ENCODE data around the gene PREP.

PREP gene

DNA sequence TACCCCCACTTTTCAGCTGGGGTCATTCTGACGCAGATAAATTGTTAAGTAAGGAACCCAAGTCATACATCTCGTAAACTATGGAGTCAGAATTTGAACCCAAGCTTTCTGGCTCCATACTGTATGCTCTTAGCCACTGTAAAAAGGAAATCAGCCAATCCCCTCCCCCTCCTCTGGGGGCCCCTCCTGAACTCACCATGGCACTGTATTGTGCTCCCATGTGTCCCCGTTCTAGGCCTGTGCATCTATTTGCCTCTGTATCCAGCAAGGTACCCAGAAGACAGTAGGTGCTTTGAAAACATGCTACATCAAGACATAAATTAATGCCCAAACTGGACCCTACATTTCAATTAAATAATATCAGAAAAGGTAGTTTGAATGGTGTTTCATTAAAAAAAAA, 98.5 kb downstream of the PREP start:
- no peak for DNase-seq

DNA sequence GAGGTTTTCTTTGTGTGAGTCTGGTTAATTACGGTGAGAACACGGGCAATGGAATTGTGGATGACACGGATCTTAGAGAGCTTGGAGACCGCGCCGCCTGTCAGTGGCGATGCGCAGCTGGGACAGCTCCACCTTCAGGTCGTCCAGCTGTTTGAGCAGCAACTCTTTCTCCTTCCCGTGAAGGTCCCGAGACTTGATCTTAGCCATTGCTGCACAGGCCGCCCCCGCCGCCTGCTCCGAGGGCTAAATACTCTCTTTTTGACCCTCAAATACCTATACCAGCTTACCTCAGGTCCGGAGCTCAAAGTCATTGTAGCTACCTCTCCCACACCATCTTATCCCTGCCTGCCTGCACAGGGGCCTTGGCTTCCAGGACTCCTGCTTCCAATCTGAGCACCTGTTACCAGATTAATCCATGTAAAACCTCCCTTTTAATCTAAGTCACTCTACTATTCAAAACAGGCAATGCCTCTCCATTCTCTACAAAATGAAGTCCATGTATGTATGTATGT, 100.2 kb downstream of the PREP start:
- DNase-seq: no peak

DNA sequence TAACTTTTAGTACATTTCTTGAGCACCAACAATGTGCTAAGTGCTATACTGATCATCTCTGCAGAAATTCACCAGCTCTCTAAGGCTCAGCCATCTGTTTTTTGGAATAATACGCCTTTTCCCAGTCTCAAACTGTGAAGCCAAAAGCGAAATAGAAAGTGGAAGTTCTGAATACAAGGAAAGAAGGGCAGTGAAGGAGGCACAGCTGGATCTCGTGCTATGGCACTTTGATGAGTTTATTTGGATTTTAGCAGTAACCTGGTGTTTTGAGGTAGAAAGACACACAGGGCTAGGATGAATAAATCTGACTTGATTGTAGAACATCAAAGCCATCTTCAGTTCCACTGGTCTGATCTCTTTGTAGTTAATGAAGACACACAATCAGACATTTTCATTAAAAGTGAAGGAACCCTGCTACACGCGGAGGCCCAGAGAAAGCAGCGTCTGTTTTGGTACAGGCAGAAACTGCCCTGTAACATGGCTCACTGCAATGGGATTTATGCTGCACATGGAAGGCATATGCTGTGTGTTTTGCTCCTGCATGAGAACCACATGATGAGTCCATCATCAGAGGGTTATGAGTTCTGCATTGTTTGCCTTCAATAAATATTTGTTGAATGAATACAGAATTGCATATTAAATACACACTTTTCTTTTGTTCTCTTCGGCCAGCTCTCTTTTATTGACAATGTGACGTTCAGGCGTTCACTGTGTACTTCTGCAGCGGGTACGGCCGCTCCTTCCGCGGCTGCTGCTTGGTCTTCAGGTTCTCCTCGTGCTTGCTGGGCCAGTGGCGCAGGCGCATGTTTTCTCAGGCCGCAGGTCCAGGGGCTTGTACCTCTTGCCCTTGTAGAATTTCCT, 100.9 kb downstream of the PREP start:
- no peak for DNase-seq

DNA sequence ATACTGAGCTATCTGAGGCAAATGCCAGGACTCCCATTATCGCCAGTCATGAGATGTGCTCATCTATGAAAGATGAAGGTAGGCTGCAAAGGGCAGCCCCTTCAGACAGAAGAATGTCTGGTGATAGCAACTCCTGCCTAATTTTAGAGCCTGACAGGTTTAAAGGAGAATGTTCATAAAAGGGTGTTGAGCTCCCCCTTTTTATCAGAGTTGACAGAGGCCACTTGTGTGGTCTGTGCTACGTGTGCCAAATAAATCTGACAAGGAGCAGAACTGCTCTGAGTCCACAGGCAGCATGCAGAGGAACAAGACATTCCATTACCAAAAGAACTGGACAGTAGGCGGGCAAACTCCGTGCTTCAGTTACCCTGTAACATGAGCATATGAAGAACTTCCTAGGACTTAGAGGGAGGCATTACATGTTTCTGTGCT, 101.8 kb downstream of the PREP start:
- DNase-seq: no peak

DNA sequence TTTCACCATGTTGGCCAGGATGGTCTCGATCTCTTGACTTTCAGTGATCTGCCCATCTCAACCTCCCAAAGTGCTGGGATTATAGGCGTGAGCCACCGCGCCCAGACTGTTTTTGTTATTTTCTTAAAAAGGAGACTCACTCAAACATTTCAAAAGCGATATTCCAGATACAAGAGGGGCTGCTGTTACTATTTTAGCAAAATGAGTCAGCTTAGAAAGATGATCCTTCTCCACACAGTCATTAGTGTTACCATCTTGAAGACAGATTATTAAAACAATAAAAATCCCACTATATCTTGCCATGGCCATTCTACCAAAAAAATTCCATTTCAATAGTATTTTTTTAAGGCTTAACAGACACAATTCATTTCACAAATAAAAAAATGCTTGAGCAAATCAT, 102.8 kb downstream of the PREP start:
- no peak for DNase-seq

DNA sequence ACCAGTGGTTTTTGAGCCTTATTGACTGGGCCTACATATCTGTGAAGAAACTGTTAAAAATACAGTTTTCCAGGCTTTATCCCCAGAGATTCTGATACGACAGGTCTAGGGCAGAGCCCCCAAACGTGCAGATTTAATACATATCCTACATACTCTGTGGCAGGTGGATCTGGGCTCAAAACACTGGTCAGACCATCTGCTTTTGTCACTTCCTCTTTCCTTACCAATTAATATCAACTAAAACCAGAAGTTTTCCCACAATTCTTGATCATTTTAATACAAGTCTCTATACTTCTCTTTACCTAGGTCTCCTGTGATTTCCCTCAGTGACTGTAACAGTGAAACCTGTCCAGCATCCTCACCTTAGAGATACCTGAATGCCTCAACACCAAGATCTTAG, 108.8 kb downstream of the PREP start:
- no peak for DNase-seq

DNA sequence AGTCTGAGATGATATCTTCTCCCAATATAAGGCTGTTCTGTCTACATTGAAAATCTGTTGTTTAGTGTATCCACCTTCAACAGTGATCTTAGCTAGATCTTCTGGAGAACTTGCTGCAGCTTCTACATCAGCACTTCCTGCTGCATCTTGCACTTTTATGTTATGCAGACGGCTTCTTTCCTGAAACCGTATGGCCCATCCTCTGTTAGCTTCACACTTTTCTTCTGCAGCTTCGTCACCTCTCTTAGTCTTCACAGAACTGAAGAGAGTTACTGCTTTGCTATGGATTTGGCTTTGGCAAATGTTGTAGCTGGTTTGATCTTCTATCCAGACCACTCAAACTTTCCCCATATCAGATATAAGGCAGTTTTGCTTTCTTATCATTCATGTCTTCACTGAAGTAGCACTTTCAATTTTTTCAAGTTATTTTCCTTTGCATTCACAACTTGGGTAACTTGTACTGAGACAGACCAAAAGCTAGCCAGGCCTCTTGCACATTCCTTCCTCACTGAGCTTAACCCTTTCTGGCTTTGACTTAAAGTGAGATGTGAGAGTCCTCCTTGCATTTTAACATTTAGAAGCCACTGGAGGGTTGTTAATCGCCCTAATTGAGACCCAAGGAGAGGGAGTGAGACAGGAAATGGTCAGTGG, 110.1 kb downstream of the PREP start:
- DNase-seq: no peak

DNA sequence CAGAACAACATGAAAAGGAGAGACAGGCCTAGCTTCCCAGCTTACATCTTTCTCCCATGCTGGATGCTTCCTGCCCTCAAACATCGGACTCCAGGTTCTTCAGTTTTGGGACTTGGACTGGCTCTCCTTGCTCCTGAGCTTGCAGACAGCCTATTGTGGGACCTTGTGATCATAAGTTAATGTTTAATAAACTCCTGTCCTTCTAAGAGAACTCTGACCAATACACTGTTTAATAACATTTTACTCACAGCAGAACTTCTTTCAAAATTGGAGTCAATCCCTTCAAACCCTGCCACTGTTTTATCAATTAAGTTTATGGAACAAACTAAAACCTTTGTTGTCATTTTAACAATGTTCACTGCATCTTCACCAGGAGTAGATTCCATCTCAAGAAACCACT, 111.4 kb downstream of the PREP start:
- no peak for DNase-seq

DNA sequence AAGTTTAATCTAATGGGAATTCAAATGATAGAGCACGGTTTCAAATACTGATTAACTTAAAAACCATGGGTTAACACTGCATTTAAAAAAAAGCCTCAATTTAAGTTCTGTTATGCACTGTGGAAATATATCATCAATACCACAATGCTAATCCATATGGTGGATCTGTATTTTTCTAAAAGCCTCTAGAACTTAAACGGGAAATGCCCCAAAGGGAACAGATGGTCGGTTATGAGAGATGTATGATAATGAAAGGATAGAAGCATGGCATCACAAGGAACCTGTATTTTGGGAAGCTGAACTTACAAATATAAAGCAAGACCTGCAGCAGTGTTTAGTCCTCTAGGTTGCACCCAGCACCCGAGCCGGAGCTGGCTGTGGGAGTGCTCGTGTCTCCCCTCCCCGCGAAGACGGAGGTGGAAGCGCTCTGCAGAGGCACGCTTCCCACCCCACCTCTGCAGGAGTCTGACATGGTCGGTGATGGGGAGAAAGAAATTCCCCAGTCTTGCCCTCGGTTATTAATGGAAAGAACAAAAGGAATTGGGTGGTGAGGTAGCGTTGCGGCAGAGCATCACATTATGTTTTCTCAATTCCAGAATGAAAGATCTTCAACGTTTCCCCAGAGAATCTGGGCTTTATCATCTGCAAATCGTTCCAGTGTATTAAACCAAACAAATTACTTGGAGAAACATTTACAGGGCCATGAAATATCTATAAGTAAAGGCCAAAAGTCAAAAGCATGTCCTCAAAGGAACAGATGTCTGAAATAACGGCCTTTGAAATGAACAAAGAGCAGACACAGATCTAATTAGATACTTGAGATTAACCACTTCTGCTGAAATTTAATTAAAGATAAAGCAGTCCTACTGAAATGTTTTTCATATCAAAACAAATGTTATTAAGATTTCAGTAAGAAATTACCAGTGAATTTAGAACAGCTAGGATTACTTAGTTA, 120.0 kb downstream of the PREP start:
- DNase-seq: no peak

DNA sequence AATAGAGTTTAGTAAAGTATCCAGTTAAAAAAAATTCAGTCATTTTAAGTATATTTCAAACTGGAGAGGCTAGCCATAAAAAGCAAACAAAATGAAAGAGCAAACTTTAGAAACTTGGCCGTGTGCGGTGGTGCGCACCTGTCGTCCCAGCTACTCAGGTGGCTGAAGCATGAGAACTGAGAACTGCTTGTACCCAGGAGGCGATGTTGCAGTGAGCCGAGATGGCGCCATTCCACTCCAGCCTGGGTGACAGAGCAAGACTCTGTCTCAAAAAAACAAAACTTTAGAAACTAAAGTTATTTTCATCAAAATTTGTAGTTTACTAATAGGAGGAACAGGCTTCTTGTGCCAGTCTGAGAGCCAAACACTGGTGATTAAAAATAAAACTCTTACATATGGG, 122.8 kb downstream of the PREP start:
- DNase-seq: no peak

DNA sequence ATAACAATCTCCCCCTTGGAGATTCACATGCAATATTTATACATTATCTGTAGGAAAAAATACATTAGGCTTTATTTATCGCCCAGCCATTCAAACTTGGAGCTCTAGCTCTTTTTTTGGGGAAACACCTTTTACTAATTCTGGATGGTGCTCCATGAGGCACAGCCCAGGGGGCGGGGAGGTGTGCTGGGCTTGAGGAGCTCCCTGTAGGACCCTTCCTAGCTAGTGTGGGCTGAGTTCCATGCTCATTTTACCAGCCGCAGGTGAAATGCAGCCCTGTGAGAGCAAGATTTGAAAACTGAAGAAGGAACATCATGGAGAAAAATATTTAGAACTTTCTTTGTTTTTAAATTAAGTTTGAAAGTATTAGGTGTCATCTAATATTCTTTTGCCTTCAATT, 123.4 kb downstream of the PREP start:
- no peak for DNase-seq

DNA sequence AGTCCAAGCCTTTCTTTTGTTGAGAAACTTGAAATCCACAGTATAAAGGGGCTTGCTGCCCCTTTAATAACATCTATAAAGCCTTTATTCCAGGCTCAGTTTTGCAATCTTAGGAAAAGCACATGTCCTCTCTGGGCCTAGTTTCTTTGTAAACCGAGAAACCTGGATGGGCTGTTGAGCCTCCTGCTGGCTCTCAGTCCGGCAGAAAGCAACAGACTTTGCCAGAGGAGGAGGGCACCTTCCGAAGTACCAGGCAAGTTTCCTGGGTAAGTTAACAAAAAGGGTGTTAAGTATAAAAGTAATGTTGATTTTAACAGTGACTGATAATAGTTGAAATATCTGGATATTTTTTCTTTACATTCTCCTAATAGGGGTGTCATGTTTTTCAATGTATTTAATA, 124.1 kb downstream of the PREP start:
- DNase-seq: no peak

DNA sequence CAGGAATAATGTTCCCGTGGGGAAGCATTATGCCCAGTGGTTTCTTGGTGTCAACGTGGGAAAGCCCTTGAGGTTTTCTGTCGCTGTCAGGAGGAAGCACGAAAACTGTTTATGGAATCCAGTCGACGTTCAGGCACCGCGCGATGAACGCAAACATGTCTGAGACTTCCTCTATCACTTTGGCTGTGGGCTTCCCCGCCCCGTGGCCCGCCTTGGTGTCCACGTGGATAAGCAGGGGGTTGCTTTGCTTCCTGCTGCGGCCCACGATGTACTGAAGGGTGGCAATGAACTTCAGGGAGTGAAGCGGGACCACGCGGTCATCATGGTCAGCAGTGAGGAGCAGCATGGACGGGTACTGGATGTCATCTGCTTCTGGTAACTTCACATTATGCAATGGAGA, 124.8 kb downstream of the PREP start:
- no peak for DNase-seq

DNA sequence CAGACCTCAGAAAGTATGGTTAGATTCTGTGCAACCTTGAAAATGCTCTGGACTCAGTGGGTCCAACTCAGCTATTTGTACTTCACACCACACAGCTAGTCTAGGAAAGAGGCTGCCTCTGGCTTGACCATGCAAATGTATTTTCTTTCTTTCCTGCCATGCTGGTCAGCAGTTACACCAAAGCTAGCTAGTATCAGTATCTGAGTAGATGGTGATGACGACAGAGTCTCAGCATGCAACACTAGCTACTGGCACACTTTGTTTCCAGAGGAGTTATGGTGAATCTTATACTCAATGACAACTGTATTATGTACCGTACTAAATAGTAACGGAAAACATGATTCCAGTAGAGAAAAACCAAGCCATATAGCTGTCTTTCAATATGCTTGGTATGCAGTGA, 126.5 kb downstream of the PREP start:
- DNase-seq: no peak

DNA sequence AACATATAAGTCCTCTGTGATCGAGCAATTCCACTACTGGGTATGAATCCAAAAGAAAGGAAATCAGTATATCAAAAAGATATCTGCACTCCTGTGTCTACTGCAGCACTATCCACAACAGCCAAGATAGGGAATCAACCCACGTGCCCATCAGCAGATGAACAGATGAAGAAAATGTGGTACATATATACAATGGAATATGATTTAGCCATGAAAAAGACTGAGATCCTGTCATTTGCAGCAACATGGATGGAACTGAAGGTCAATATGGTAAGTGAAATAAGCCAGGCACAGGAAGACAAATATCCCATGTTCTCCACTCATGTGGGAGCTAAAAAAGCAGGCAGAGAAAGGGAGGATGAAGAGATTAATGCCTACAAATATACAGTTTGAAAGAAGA, 127.3 kb downstream of the PREP start:
- no peak for DNase-seq

DNA sequence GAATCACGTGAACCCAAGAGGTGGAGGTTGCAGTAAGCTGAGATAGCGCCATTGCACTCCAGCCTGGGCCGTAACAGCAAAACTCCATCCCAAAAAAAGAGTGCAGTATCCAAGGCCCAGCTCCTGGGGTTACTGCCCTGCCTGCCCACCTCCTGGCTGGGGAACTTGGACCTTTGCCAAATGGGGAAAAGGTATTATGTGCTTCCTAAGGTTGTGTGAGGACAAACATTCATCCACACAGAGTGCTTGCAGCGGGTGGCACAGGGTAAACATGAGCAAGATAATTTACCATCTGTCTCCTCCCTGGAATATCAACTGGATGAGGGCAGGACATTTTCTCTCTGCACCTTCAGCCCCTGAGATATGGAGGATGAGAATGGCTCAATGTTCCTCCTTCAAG, 128.2 kb downstream of the PREP start:
- no peak for DNase-seq

DNA sequence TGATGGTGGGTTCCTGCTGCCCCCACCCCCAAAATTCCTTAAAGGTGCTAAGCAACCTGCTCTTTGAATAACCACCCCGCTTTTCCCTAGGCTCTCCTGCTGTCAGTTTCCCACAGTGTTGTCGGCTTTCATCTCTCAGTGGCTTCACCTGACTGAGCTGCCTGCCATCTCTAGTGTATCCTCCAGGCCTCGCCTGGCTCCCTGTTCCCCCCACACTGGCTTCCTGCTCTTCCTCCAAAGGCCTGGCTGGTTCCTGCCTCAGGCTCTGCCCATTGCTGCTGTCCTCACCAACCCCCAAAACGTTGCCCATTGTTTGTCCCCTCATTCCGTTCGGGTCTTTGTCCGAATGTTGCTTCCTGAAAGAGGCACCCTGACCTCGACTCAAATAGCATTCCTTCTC, 129.3 kb downstream of the PREP start:
- DNase-seq: no peak

DNA sequence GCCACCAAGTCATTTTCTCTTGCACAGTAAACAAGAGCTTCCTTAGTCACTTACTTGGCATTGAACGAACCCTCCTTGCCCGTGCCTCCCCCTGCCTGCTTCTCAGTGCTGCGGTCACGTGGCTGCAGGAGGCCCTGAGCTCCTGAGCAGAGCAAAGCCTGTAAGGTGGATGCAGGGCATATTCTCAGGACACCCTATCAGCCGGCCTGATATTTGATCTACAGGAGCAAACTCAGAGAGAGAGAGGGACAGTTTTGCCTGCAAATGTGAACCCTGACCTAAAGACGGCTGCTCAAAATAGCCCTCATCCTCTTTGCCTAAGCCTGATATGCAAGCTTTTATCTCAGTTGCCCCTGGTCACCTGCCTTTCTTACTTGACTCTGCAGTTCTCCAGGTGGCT, 130.1 kb downstream of the PREP start:
- DNase-seq: no peak

DNA sequence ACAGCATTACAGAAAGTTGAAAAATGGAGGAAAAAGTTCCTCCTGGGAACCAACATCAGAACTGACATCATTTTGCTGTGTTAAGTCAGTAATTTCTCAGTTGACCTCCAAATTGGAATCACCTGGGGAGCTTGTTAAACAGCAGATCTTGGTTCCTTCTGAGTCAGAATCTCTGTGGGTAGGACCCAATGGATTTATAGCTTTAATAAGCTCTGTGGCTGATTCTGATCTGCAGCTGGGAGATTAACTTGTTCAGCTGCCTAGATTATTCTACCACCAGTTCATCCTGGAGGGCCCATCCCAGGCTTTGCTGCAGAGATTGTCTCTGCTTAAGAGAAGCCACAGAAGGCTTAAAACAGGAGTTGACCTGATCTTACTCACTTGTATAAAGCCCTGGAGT, 132.4 kb downstream of the PREP start:
- DNase-seq: no peak

DNA sequence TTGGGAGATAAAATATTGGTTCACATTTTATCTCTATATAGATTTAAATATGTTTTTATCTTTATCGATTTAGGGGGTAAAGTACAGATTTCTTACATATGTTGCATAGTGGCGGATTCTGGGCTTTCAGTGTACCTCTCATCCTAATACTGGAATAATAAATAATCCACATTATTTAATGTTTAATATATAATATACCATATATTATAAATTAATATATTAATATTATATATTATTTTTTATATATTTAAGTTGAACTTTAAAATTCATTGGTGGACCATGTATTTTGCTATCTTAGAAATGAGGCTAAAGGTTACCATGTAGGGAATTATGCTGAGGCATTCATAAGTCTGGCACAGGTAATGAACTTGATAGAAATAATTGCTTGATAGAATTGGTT, 133.5 kb downstream of the PREP start:
- no peak for DNase-seq

DNA sequence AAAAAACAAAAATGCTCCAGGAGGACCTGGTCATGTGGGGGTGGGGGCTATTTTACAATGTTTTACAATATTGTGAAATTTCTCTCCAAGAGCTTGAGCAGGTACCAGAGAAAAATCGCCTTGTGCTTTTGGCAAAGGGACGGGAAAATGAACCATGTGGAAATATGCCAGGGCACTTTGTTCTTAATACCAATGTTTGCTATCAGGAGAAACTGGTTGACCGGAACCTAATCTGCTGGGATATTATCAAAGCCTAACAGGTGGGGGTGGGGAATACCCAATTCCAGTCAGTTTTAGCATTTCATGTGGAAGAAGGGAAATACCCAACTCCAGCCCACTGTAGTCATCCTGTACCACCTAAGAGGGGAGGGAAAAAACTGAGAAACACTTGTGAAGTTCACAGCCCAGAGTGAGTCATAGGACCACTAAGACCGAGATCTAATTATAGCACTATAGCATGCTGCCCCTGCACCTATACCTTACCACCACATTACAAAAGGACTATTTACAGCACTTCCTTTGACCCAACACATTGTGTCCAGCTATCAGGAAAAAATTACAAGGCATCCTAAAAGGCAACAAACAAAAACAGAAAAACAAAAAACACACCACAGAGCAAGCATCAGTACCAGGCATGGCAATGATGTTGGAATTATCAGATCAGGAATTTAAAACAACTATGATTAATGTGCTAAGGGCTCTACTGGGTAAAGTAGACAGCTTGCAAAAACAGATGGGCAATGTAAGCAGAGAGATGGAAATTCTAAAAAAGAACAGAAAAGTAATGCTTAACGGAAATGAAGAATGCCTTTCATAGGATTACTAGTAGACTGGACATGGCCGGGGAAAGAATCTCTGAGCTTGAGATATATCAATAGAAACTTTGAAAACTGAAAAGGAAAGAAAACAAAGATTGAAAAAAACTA, 138.9 kb downstream of the PREP start:
- no peak for DNase-seq
